ENCODE data around the gene TM4SF4.

DNA sequence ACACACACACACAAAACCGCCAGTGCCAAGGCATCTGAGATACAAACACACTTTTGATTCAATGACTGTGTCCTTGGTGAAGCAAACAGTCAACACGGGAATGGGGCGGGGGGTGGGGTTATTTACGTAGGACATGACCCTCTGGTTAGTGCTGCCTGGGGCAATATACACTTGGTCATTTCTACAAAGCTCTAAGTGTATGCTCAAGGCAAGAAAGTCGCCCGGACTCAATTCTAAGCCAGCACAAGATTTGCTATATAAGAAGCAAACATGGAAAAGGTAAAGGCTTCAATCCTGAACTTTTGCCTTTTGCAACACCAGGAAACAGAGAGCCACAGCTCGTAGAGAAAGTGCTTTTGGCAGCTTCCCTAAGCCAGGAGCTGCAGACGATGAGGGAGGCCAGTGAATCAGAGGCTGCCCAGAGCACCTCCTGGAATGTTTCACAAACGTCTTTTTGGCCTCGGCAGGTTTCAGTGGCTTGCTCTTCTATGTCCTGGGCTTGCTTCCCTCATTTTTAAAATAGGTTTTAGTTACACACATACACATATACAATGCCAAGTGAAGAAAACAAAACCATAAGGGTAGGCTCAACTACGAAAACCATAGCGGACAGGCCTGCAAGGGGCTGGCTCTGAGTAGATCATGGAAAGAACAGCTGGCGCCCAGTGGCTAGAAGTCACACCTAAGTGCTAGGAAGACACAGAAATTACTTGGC is 73.6 kb downstream of the TM4SF4 start:
- no peak for TF ChIP-seq CTCF (conservative IDR thresholded peaks at IDR 0.05; ENCODE audit: low read length)
- TF ChIP-seq EZH2phosphoT487 (IDR thresholded peaks at IDR 0.05; ENCODE audit: borderline replicate concordance) = no peak

All from Loucy (cell line).